Measurements from ENCODE around the gene C14orf132. TPM values are rescaled to one million over a fixed set of nuclear protein-coding genes. Genes with fewer than 3 reads are reported as not detected.

The C14orf132 gene
- total and polyA plus RNA-seq, 10 of the 15 experiments (the other 5 are each of a cell fraction or from before 2014, with no cell fraction given) = under 0.01 to 1.2 (median 0.03) TPM; not detected in 2

- TF ChIP-seq SREBF2 (IDR thresholded peaks at IDR 0.05; ENCODE audit: low read length) = no peak
- no peak for TF ChIP-seq KDM1A (IDR thresholded peaks at IDR 0.05; ENCODE audit: borderline replicate concordance)
- TF ChIP-seq ZNF592 (IDR thresholded peaks at IDR 0.05) = no peak
- no peak for TF ChIP-seq NFYB (IDR thresholded peaks at IDR 0.05; ENCODE audit: insufficient read depth, low read depth, low read length)
These were observed 28.0 kb upstream of the C14orf132 start (continued) for GRCh38 chr14:96011131-96011530.

GRCh38 chr14:96011607-96012006 lies 27.6 kb upstream of the C14orf132 start:
- intact Hi-C loops (cut with micrococcal nuclease; ENCODE audit: unreplicated experiment) (no loop called here), in situ Hi-C loops (cut with MboI) (no loop called here)
- no peak for ATAC-seq

More at GRCh38 chr14:96011607-96012006, 27.6 kb upstream of the C14orf132 start:
- Histone ChIP-seq H2AFZ (ENCODE audit: control insufficient read depth, low read depth, low read length) (no peak overlapping the region), H3K9me3 (replicated peaks; ENCODE audit: control insufficient read depth, insufficient read depth, low read length) (peaks cover 2% of the 10 kb centered on the region; the same call in 1 of the 3 replicates), H4K20me1 (ENCODE audit: control insufficient read depth, insufficient read depth) (no peaks in the 10 kb centered on the region), H3K27me3 (replicated peaks in 1 of 2; ENCODE audit: control insufficient read depth in 2 of 2, insufficient read depth in 2 of 2, low read length in 1 of 2) (peaks cover 0 to 3% of the 10 kb centered on the region in 2 experiments; a peak in 2 of 4 replicates), H3K4me3 (no peak overlapping the region), H3K4me2 (ENCODE audit: control insufficient read depth, insufficient read depth) (no peak overlapping the region), H3K79me2 (ENCODE audit: control insufficient read depth, insufficient read depth, low read length) (no peaks in the 10 kb centered on the region), H3K36me3 (ENCODE audit: control insufficient read depth in 2 of 2, insufficient read depth in 2 of 2, low read length in 1 of 2) (no peaks in the 10 kb centered on the region), H3K4me1 (ENCODE audit: control insufficient read depth, insufficient read depth, low read length) (no peaks in the 10 kb centered on the region), H3K9ac (ENCODE audit: control insufficient read depth, insufficient read depth, low read length) (no peak overlapping the region), H3K27ac (ENCODE audit: control insufficient read depth, insufficient read depth) (no peak overlapping the region)
- DNase-seq (ENCODE audit: low read depth, low spot score) = no peak
- SMC1A ChIA-PET (ENCODE audit: uncharacterized antibody, unreplicated experiment) = interaction anchor here (0.9 to 1.0 kb wide), 2 partner anchors 17 to 21 kb away, joined by 3 read pairs; no protein-coding TSS in a partner anchor
- BruUV-seq (replicated peaks) = no TSS peak
- FAIRE-seq = no peak
- POLR2A ChIA-PET = no interaction called here
- TF ChIP-seq CHD1 (IDR thresholded peaks at IDR 0.05; ENCODE audit: low read depth, low read length) (no peak), BACH1 (IDR thresholded peaks at IDR 0.05; ENCODE audit: borderline replicate concordance) (no peak), BMI1 (IDR thresholded peaks at IDR 0.05; ENCODE audit: borderline replicate concordance) (no peak), CTCF (IDR thresholded peaks at IDR 0.05 in 2 of 3, conservative IDR thresholded peaks at IDR 0.05 in 1 of 3; ENCODE audit: control insufficient read depth in 2 of 3, extremely low read depth in 1 of 3, insufficient read depth in 1 of 3, low read depth in 3 of 3, low read length in 3 of 3) (no peak)
- CTCF ChIA-PET = interaction anchor here (1.5 kb wide), 1 partner anchor 12 kb away, joined by 5 read pairs; no protein-coding TSS in a partner anchor
- RAD21 ChIA-PET (ENCODE audit: unreplicated experiment) = interaction anchor here (1.1 kb wide), 1 partner anchor 87 kb away, joined by 3 read pairs; no protein-coding TSS in a partner anchor
